WTC11 (cell line): ENCODE measurements around the gene PSD4.

Experiments
- ATF6 ChIP-seq: sonication (generic); formaldehyde crosslinking; IDR thresholded peaks from 2 replicates; pipeline ENCODE4 v1.8.1; 2023; ENCODE audit warnings: mild to moderate bottlenecking, missing genetic modification reagents
- CBFB ChIP-seq: sonication (generic); formaldehyde crosslinking; IDR thresholded peaks from 2 replicates; pipeline ENCODE4 v1.8.1; 2022; ENCODE audit warnings: mild to moderate bottlenecking, low read depth, missing genetic modification reagents
- CREB1 ChIP-seq: sonication (generic); formaldehyde crosslinking; IDR thresholded peaks from 2 replicates; pipeline ENCODE4 v1.8.0; 2023; ENCODE audit warnings: mild to moderate bottlenecking, missing genetic modification reagents
- CTCF ChIP-seq: fragments of 200-600 bp; IDR thresholded peaks from 2 replicates; pipeline ENCODE4 v1.8.0; 2022; ENCODE audit warnings: antibody characterized with exemption
- ESRRA ChIP-seq: sonication (generic); formaldehyde crosslinking; IDR thresholded peaks from 2 replicates; pipeline ENCODE4 v1.8.1; 2022; ENCODE audit warnings: mild to moderate bottlenecking, missing genetic modification reagents, borderline replicate concordance
- FOXJ3 ChIP-seq: sonication (generic); formaldehyde crosslinking; IDR thresholded peaks from 2 replicates; pipeline ENCODE4 v1.9.0; 2021; ENCODE audit warnings: missing genetic modification reagents, mild to moderate bottlenecking, borderline replicate concordance
- IRF2 ChIP-seq: sonication (generic); formaldehyde crosslinking; IDR thresholded peaks from 2 replicates; pipeline ENCODE4 v1.8.0; 2022; ENCODE audit warnings: low read depth, missing genetic modification reagents, borderline replicate concordance
- NR3C1 ChIP-seq: sonication (generic); formaldehyde crosslinking; conservative IDR thresholded peaks from 2 replicates; pipeline ENCODE4 v1.8.1; 2023; ENCODE audit warnings: low read depth, mild to moderate bottlenecking, missing genetic modification reagents
- ZNF281 ChIP-seq: sonication (generic); formaldehyde crosslinking; IDR thresholded peaks from 2 replicates; pipeline ENCODE4 v1.8.0; 2023; ENCODE audit warnings: mild to moderate bottlenecking, missing genetic modification reagents
- ZNF416 ChIP-seq: fragments of 250-450 bp; sonication (Bioruptor Pico); IDR thresholded peaks from 2 replicates; pipeline ENCODE4 v1.9.0; 2021; ENCODE audit warnings: mild to moderate bottlenecking, inconsistent platforms

GRCh38 chr2:113225263-113226259, 51.8 kb downstream of the PSD4 start:
- TF ChIP-seq FOXJ3: no peak
- no peak for TF ChIP-seq ESRRA (CRISPR knock-in tag)
- no peak for TF ChIP-seq CTCF
- no peak for TF ChIP-seq CREB1 (CRISPR knock-in tag)
- no peak for TF ChIP-seq NR3C1 (CRISPR knock-in tag)
- no peak for TF ChIP-seq ATF6
- no peak for TF ChIP-seq CBFB (CRISPR knock-in tag)
- no peak for TF ChIP-seq ZNF416
- no peak for TF ChIP-seq ZNF281 (CRISPR knock-in tag)
- TF ChIP-seq IRF2 (CRISPR knock-in tag): no peak
